ENCODE data around the gene COPZ2. TPM values are rescaled to one million over a fixed set of nuclear protein-coding genes. Genes with fewer than 3 reads are reported as not detected.

Gene COPZ2
- total and polyA plus RNA-seq, 9 of the 15 experiments (the other 6 are each of a cell fraction or from before 2014, with no cell fraction given), result 0.22 to 0.49 TPM; not detected in 7

GRCh38 chr17:48051706-48052486, 14.3 kb upstream of the COPZ2 start (continued):
- TF ChIP-seq MITF (IDR thresholded peaks at IDR 0.05) (no peak), ZKSCAN3 (CRISPR knock-in tag; IDR thresholded peaks at IDR 0.05) (no peak), ZBTB11 (CRISPR knock-in tag; IDR thresholded peaks at IDR 0.05) (no peak), ZNF143 (CRISPR knock-in tag; IDR thresholded peaks at IDR 0.05) (no peak), CBFB (CRISPR knock-in tag; IDR thresholded peaks at IDR 0.05) (no peak), HDAC6 (IDR thresholded peaks at IDR 0.05; ENCODE audit: low read depth, low read length) (no peak), ZNF41 (CRISPR knock-in tag; conservative IDR thresholded peaks at IDR 0.05) (no peak), TSC22D4 (tag; IDR thresholded peaks at IDR 0.05) (no peak), NCOA6 (IDR thresholded peaks at IDR 0.05) (no peak), KDM4B (IDR thresholded peaks at IDR 0.05; ENCODE audit: borderline replicate concordance in 2 of 2, low read depth in 1 of 2) (no peak), HDAC2 (IDR thresholded peaks at IDR 0.05) (0 out of 2 replicates have a peak, but pooled peaks have one; percentile 39), TCF3 (CRISPR knock-in tag; IDR thresholded peaks at IDR 0.05) (peak; percentile 79), ZNF253 (CRISPR knock-in tag; conservative IDR thresholded peaks at IDR 0.05) (no peak), POLR2H (tag; IDR thresholded peaks at IDR 0.05; ENCODE audit: low read depth) (no peak), EGR1 (conservative IDR thresholded peaks at IDR 0.05) (no peak), FUS (optimal IDR thresholded peaks at IDR 0.05; ENCODE audit: low read depth, low read length) (no peak)
- TF ChIP-seq, protein P1, sequence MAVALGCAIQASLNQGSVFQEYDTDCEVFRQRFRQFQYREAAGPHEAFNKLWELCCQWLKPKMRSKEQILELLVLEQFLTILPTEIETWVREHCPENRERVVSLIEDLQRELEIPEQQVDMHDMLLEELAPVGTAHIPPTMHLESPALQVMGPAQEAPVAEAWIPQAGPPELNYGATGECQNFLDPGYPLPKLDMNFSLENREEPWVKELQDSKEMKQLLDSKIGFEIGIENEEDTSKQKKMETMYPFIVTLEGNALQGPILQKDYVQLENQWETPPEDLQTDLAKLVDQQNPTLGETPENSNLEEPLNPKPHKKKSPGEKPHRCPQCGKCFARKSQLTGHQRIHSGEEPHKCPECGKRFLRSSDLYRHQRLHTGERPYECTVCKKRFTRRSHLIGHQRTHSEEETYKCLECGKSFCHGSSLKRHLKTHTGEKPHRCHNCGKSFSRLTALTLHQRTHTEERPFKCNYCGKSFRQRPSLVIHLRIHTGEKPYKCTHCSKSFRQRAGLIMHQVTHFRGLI (CRISPR knock-in tag; IDR thresholded peaks at IDR 0.05), result no peak
- TF ChIP-seq, protein P2, sequence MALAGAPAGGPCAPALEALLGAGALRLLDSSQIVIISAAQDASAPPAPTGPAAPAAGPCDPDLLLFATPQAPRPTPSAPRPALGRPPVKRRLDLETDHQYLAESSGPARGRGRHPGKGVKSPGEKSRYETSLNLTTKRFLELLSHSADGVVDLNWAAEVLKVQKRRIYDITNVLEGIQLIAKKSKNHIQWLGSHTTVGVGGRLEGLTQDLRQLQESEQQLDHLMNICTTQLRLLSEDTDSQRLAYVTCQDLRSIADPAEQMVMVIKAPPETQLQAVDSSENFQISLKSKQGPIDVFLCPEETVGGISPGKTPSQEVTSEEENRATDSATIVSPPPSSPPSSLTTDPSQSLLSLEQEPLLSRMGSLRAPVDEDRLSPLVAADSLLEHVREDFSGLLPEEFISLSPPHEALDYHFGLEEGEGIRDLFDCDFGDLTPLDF (CRISPR knock-in tag; IDR thresholded peaks at IDR 0.05), result no peak
- TF ChIP-seq, protein P3, sequence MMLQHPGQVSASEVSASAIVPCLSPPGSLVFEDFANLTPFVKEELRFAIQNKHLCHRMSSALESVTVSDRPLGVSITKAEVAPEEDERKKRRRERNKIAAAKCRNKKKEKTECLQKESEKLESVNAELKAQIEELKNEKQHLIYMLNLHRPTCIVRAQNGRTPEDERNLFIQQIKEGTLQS (IDR thresholded peaks at IDR 0.05), result no peak
- TF ChIP-seq, protein P3 (CRISPR knock-in tag; conservative IDR thresholded peaks at IDR 0.05), result no peak

Data from K562 (cell line).